VCaP (cell line): ENCODE results near the gene ACIN1.
A peak's percentile ranks its signal among the peaks of the same experiment; 100 is the strongest.

ENCODE experiments used
- H3K27ac ChIP-seq: fragments of 450-650 bp; 2 replicates; pipeline ENCODE4 v1.5.1; 2017
- TF ChIP-seq, protein P1 (sequence below): fragments of 450-650 bp; conservative IDR thresholded peaks from 2 replicates; pipeline ENCODE4 v1.5.1; 2017; ENCODE audit warnings: mild to moderate bottlenecking, moderate library complexity

Gene ACIN1

DNA sequence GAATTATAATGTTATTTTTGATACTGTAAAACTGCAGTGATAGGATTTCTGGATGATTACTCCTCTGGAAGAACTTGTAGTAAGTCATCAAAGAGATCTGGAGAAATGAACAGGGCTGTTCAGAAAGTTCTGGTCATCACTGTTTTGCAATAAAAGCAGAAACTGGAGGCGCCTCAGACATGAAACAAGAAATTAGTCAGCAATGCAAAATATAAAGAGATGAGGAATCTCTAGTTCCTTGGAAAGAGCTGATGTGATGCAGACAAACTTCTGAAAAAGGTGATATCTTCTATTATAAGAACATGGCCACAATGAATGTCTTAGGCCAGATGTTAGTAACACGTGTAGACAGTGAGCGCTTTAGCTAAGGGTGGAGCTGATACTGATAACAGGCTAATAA lies 9.5 kb downstream of the ACIN1 start:
- H3K27ac ChIP-seq, result no peak overlapping the region
- TF ChIP-seq, protein P1, sequence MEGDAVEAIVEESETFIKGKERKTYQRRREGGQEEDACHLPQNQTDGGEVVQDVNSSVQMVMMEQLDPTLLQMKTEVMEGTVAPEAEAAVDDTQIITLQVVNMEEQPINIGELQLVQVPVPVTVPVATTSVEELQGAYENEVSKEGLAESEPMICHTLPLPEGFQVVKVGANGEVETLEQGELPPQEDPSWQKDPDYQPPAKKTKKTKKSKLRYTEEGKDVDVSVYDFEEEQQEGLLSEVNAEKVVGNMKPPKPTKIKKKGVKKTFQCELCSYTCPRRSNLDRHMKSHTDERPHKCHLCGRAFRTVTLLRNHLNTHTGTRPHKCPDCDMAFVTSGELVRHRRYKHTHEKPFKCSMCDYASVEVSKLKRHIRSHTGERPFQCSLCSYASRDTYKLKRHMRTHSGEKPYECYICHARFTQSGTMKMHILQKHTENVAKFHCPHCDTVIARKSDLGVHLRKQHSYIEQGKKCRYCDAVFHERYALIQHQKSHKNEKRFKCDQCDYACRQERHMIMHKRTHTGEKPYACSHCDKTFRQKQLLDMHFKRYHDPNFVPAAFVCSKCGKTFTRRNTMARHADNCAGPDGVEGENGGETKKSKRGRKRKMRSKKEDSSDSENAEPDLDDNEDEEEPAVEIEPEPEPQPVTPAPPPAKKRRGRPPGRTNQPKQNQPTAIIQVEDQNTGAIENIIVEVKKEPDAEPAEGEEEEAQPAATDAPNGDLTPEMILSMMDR, result no peak

DNA sequence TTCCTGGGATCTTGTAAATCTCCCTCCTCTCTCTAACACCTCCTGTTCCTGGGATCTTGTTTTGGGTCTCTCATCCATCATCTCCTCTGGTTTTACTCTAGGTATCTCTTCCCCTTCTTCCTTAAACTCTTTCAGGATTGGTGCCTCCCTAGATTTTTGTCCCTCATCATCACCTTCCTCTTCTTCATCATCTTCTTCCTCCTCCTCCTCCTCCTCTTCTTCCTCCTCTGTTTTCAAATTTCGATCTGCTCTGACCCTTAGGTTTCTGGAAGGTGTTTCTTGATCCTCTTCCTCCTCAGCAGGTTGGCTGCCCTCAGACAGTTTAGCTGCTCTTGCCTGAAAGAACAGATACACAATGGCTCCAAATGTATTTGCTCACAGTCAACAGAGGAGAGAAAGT lies 14.5 kb downstream of the ACIN1 start:
- no peak overlapping the region for H3K27ac ChIP-seq
- TF ChIP-seq, protein P1, result no peak

DNA sequence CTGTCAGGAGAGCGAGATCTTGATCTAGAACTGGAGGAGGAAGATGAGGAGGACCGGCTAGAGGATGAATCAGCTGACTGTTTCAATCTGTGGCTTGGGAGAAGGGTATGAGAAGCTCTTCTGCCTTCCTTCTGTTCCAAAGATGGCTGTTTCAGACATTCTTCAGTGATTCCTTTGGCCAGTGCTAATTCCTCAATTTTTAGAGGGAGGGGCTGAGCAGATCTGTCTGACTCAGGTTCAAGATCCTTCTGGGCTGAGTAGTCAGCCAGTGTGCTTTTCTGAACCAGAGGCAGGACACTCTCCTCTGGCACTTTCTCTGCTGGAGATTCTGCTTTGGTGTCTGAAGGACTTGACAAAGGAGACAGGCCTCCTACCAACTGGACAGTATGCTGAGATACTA lies 15.2 kb downstream of the ACIN1 start:
- TF ChIP-seq, protein P1, result no peak
- H3K27ac ChIP-seq, result no peak overlapping the region

DNA sequence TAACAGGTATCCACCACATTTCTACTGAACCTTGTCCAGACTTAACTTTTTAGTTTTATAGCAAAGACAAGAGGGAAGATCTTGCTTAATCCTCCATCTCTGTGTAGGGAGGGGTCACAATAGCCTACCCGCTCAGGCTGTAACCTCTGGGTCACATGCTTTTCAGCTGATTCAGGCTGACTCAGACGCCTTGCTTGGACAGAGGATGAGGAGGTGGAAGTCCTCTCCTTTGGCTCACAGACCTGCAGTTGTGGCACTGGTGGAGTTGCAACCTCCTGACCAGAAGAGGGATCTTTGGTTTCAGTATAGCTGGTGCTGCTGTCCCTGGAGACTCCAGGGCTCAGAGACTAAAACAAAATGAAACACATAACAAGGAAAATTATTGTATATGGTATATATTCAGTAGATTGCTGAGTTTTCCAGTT lies 16.2 kb downstream of the ACIN1 start:
- no peak overlapping the region for H3K27ac ChIP-seq

DNA sequence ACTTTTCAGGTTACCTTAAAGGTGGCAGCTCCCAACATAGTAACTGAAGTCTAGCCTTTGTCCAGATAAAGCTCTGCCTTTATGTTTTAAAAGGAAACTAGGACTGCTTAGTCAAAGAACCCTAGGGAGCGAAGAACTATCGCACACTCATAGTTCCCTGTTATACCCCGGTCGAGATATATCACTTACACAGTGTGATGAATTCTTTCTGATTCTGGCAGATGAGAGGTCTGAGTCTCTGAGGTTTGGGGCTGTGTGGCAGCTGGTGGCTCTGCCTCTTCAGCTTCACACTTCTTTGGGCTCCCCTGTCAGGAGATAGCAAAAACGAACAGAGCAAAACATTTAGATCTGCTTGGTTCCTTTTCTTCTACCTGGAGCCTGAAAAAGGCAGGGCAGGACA lies 17.0 kb downstream of the ACIN1 start:
- TF ChIP-seq, protein P1, result no peak
- H3K27ac ChIP-seq, result no peak overlapping the region

More for the DNA sequence above, 16.2 kb downstream of the ACIN1 start:
- TF ChIP-seq, protein P1, result no peak

DNA sequence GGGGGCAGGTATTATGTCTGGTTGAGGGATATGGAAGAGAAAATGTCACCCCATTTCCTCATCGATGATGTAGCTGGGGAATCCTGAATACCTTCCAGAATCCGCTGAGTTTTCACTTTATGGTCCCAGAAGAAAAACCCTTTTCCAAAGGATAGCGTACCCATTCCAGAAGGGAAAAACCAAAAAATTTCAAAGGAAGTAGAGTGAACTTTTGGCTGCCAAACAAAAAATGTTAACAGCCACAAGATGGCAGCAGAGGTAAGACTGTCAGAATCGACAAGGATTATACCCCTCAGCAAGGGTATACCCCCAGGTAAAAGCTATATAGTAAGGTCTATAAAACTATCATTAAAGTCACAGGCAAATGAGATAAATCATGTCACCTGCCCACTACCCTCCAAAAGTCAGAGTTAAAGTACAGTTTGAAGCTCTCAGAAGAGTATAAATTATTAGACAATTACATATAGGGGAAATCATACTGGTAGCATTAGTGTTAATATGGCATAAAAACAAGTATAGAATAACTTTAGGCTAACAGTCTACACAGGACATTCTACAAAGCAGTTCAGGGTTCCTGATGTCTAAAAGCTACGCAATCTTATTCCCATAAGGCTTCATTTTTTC lies 18.0 kb downstream of the ACIN1 start:
- no peak overlapping the region for H3K27ac ChIP-seq
- TF ChIP-seq, protein P1, result peak; percentile 83

DNA sequence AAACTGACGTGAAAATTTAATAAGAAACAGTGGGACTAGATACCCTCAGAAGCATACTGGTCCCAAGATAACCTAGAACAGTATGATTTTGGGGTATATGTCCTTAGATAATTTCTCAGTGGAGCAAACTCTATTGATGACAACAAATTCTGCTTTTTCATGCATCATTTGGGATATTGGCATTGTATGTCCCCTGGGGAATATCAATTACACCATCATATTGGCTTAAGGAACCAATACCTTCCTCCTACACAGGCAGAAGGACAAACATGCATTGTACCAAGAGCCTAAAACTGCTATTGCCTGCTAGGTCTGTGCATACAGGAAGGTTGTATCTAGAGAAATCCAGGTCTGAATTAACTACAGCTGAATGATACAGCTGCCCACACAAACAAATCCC lies 20.0 kb downstream of the ACIN1 start:
- TF ChIP-seq, protein P1, result no peak
- no peak overlapping the region for H3K27ac ChIP-seq
